Liver (tissue), 9 donors: Measurements from ENCODE around the gene GRIN2C. TPM values are rescaled to one million over a fixed set of nuclear protein-coding genes. Genes with fewer than 3 reads are reported as not detected.

Experiments used
- DNase-seq: peaks from one replicate; pipeline ENCODE4 v3.0.0-alpha.2; 2017; ENCODE audit warnings: low spot score
- H3K27ac ChIP-seq, 2 donors: one replicate each; pipeline ENCODE4 v1.7.0; 2013; ENCODE audit warnings: inconsistent platforms in 2 of 2, low read length in 2 of 2, control low read depth in 1 of 2, low read depth in 1 of 2, mild to moderate bottlenecking in 1 of 2
- H3K27me3 ChIP-seq, 4 donors: one replicate each; pipeline versions ENCODE4 v1.6.1 to v1.7.0; 2013; ENCODE audit warnings: low read length in 3 of 4, inconsistent platforms in 1 of 4, mild to moderate bottlenecking in 1 of 4, moderate library complexity in 1 of 4; ENCODE audit not compliant: control insufficient read depth in 4 of 4, insufficient read depth in 4 of 4
- H3K36me3 ChIP-seq, 4 donors: one replicate each; pipeline versions ENCODE4 v1.6.1 to v1.7.0; 2013; ENCODE audit warnings: low read length in 3 of 4, mild to moderate bottlenecking in 3 of 4, low read depth in 1 of 4, moderate library complexity in 1 of 4; ENCODE audit not compliant: control insufficient read depth in 4 of 4, insufficient read depth in 3 of 4
- H3K4me1 ChIP-seq, 4 donors: one replicate each; pipeline versions ENCODE4 v1.6.1 to v1.7.0; 2013; ENCODE audit warnings: low read length in 3 of 4, mild to moderate bottlenecking in 3 of 4, moderate library complexity in 1 of 4; ENCODE audit not compliant: control insufficient read depth in 4 of 4, insufficient read depth in 4 of 4
- H3K4me3 ChIP-seq, 3 donors: one replicate each; pipeline versions ENCODE4 v1.6.1 to v1.7.0; 2013; ENCODE audit warnings: low read length in 3 of 3, control low read depth in 1 of 3, low read depth in 1 of 3, mild to moderate bottlenecking in 1 of 3
- H3K9ac ChIP-seq, 2 donors: one replicate each; pipeline ENCODE4 v1.7.0; 2013; ENCODE audit warnings: low read length in 2 of 2, mild to moderate bottlenecking in 2 of 2, moderate library complexity in 2 of 2, control low read depth in 1 of 2, low read depth in 1 of 2
- H3K9me3 ChIP-seq, 4 donors: one replicate each; pipeline versions ENCODE4 v1.6.1 to v1.7.0; 2013; ENCODE audit warnings: low read length in 3 of 4; ENCODE audit not compliant: control insufficient read depth in 4 of 4
- ATF3 ChIP-seq: IDR thresholded peaks from 2 replicates; pipeline ENCODE4 v1.6.1; 2016; ENCODE audit warnings: antibody characterized with exemption
- CTCF ChIP-seq: fragments of 150-350 bp; IDR thresholded peaks from 2 replicates; pipeline ENCODE4 v1.5.1; 2017; ENCODE audit warnings: improper control_type of control experiment, low read depth, low read length; ENCODE audit not compliant: missing input control
- EGR1 ChIP-seq, 2 donors: IDR thresholded peaks; 2 replicates each; pipeline ENCODE4 v1.6.1; 2016 to 2018; ENCODE audit warnings: antibody characterized with exemption in 2 of 2, low read depth in 2 of 2
- FOXA1 ChIP-seq: IDR thresholded peaks from 2 replicates; pipeline ENCODE4 v1.6.1; 2016; ENCODE audit warnings: antibody characterized with exemption
- GABPA ChIP-seq, 2 donors: IDR thresholded peaks in 1 of 2; conservative IDR thresholded peaks in 1 of 2; 2 replicates each; pipeline ENCODE4 v1.6.1; 2016; ENCODE audit warnings: antibody characterized with exemption in 2 of 2, mild to moderate bottlenecking in 1 of 2, moderate library complexity in 1 of 2
- HNF4G ChIP-seq: IDR thresholded peaks from 2 replicates; pipeline ENCODE4 v1.6.1; 2016; ENCODE audit warnings: antibody characterized with exemption
- MAX ChIP-seq: IDR thresholded peaks from 2 replicates; pipeline ENCODE4 v1.6.1; 2016; ENCODE audit warnings: antibody characterized with exemption
- REST ChIP-seq: IDR thresholded peaks from 2 replicates; pipeline ENCODE4 v1.6.1; 2016; ENCODE audit warnings: antibody characterized with exemption, mild to moderate bottlenecking
- RXRA ChIP-seq, 2 donors: IDR thresholded peaks; 2 replicates each; pipeline ENCODE4 v1.6.1; 2017 to 2018; ENCODE audit warnings: antibody characterized with exemption in 2 of 2, mild to moderate bottlenecking in 1 of 2
- SP1 ChIP-seq: IDR thresholded peaks from 2 replicates; pipeline ENCODE4 v1.6.1; 2018; ENCODE audit warnings: antibody characterized with exemption, mild to moderate bottlenecking
- TAF1 ChIP-seq: conservative IDR thresholded peaks from 2 replicates; pipeline ENCODE4 v1.6.1; 2016; ENCODE audit warnings: antibody characterized with exemption, mild to moderate bottlenecking
- YY1 ChIP-seq: IDR thresholded peaks from 2 replicates; pipeline ENCODE4 v1.6.1; 2016; ENCODE audit warnings: antibody characterized with exemption, mild to moderate bottlenecking
- WGBS: extraction: QIAGEN DNeasy Blood & Tissue Kit; methylation state at CpG from one replicate; pipeline ENCODE4 v1.1.7; 2013; 5-methylcytosine and 5-hydroxymethylcytosine counted together
- polyA plus RNA-seq, 2 donors: library from polyadenylated mRNA; stranded (reverse) in 1 of 2; unstranded in 1 of 2; fragments of 200-250 nt in 1 of 2; fragments of >200 nt in 1 of 2; fragmentation: Nextera tagmentation in 1 of 2; extraction: Ambion mirVana in 1 of 2; gene quantifications; one replicate each; pipeline versions ENCODE4 v1.2.1 to v1.2.3, GENCODE V29; 2013 to 2015
- total RNA-seq, 2 donors: library from RNA; depleted of rRNA; stranded (reverse); fragments of >200 nt; gene quantifications; one replicate each; pipeline ENCODE4 v1.2.3, GENCODE V29; 2014
- donor health status: healthy.
- donor health status: healthy.
- donor health status: healthy.
- donor health status: healthy.
- donor health status: healthy.

Gene GRIN2C
- total and polyA plus RNA-seq, 4 donors: 0.03 to 0.10 (median 0.09) TPM; not detected in 1

GRCh38 chr17:74898376-74898946 lies 38.8 kb upstream of the GRIN2C start (continued):
- TF ChIP-seq FOXA1: no peak
- TF ChIP-seq EGR1 (IDR thresholded peaks at IDR 0.05; ENCODE audit: low read depth in 2 of 2): no peak
- TF ChIP-seq TAF1: no peak
- TF ChIP-seq ATF3: no peak
- no peak for TF ChIP-seq CTCF

- 33% methylated on average over 22 of the region's 22 CpGs for WGBS
- TF ChIP-seq SP1 (no peak), GABPA (IDR thresholded peaks at IDR 0.05 in 1 of 2, conservative IDR thresholded peaks at IDR 0.05 in 1 of 2) (no peak), HNF4G (no peak), MAX (no peak), REST (no peak), FOXA1 (no peak), EGR1 (IDR thresholded peaks at IDR 0.05; ENCODE audit: low read depth in 2 of 2) (no peak), ATF3 (no peak), TAF1 (no peak), RXRA (IDR thresholded peaks at IDR 0.05) (no peak), YY1 (no peak)
- H3K4me1 ChIP-seq: peaks cover 0 to 16% (median 10%) of the 10 kb centered on the region in 4 donors
- no peaks in the 10 kb centered on the region for H3K27me3 ChIP-seq
- no peaks in the 10 kb centered on the region for H3K36me3 ChIP-seq
- no peak overlapping the region for H3K9ac ChIP-seq
- no peaks in the 10 kb centered on the region for H3K9me3 ChIP-seq
- no peak for DNase-seq
- peak overlapping the region in 2 of 3 donors; percentile 64 to 75 for H3K4me3 ChIP-seq
- no peak overlapping the region for H3K27ac ChIP-seq
These were observed 34.4 kb upstream of the GRIN2C start for GRCh38 chr17:74893936-74894671.
